GM12878 (cell line): ENCODE data around the gene PRMT1. TPM values are rescaled to one million over a fixed set of nuclear protein-coding genes. Genes with fewer than 3 reads are reported as not detected.

ENCODE experiments used
- ATAC-seq: fragments of 200-7000 bp; cut with Tn5 transposase; 3 replicates; pipeline ENCODE4 v1.9.1; 2020; ENCODE audit warnings: mild to moderate bottlenecking, moderate library complexity
- BruUV-seq: library from RNA; stranded (reverse); fragments of 400-500 nt; replicated peaks from 2 replicates; lab custom pipeline; 2021; lab: Mats Ljungman, UMichigan
- CTCF ChIA-PET: fragments of 300-600 bp; sonication (Branson Sonifier 250); formaldehyde crosslinking; extraction: SDS; loops from one replicate; lab custom pipeline; 2021; ENCODE audit warnings: inconsistent platforms; lab: Yijun Ruan, JAX
- POLR2A ChIA-PET: fragments of 350-600 bp; formaldehyde crosslinking; extraction: SDS; loops from one replicate; lab custom pipeline; 2021; ENCODE audit warnings: inconsistent platforms; lab: Charles Lee
- RAD21 ChIA-PET: fragments of 300-600 bp; sonication (Branson Sonifier 250); formaldehyde crosslinking; loops from one replicate; lab custom pipeline; 2023; ENCODE audit warnings: antibody characterized with exemption; ENCODE audit not compliant: unreplicated experiment; lab: Charles Lee
- SMC1A ChIA-PET: fragments of 300-600 bp; sonication (Branson Sonifier 250); formaldehyde crosslinking; loops from one replicate; lab custom pipeline; 2023; ENCODE audit not compliant: unreplicated experiment, uncharacterized antibody; lab: Charles Lee
- DNase-seq: peaks from one replicate; pipeline ENCODE4 v3.0.0-alpha.2; 2011; ENCODE audit warnings: low read depth, low spot score
- FAIRE-seq: peaks from 3 replicates; lab custom pipeline; 2011; peaks lifted over from hg19 to GRCh38; lab: Jason Lieb, UNC
- H2AFZ ChIP-seq: 2 replicates; pipeline ENCODE4 v1.6.0; 2011; ENCODE audit warnings: low read depth, low read length, control low read depth; ENCODE audit not compliant: control insufficient read depth
- H3K27ac ChIP-seq: 2 replicates; pipeline ENCODE4 v1.5.1; 2011; ENCODE audit warnings: control low read depth; ENCODE audit not compliant: control insufficient read depth, insufficient read depth
- H3K27me3 ChIP-seq, 2 experiments: replicated peaks in 1 of 2; 2 replicates each; pipeline versions ENCODE4 v1.6.0 to v1.6.1; 2011; ENCODE audit warnings: low read length in 1 of 2; ENCODE audit not compliant: control insufficient read depth in 2 of 2, insufficient read depth in 2 of 2
- H3K36me3 ChIP-seq, 2 experiments: 2 replicates each; pipeline ENCODE4 v1.5.1; 2011; ENCODE audit warnings: low read length in 1 of 2; ENCODE audit not compliant: control insufficient read depth in 2 of 2, insufficient read depth in 2 of 2
- H3K4me1 ChIP-seq: 2 replicates; pipeline ENCODE4 v1.6.1; 2011; ENCODE audit warnings: mild to moderate bottlenecking, low read length, moderate library complexity, mixed read lengths; ENCODE audit not compliant: control insufficient read depth, insufficient read depth
- H3K4me2 ChIP-seq: 2 replicates; pipeline ENCODE4 v1.6.0; 2011; ENCODE audit warnings: control low read depth; ENCODE audit not compliant: control insufficient read depth, insufficient read depth
- H3K4me3 ChIP-seq: fragments of 200-600 bp; sonication (generic); 2 replicates; pipeline ENCODE4 v1.5.1; 2016
- H3K79me2 ChIP-seq: 2 replicates; pipeline ENCODE4 v1.6.0; 2011; ENCODE audit warnings: low read length; ENCODE audit not compliant: control insufficient read depth, insufficient read depth
- H3K9ac ChIP-seq: 2 replicates; pipeline ENCODE4 v1.8.0; 2011; ENCODE audit warnings: low read length, control low read depth, mixed read lengths; ENCODE audit not compliant: control insufficient read depth, insufficient read depth
- H3K9me3 ChIP-seq: replicated peaks from 3 replicates; pipeline ENCODE4 v1.5.1; 2011; ENCODE audit warnings: mild to moderate bottlenecking, low read length; ENCODE audit not compliant: control insufficient read depth, insufficient read depth
- H4K20me1 ChIP-seq: 2 replicates; pipeline ENCODE4 v1.6.0; 2011; ENCODE audit not compliant: control insufficient read depth, insufficient read depth
- BHLHE40 ChIP-seq, 2 experiments: fragments of 450-650 bp in 1 of 2; IDR thresholded peaks; 2 replicates each; pipeline ENCODE4 v1.6.1; 2011 to 2017; ENCODE audit warnings: low read depth in 2 of 2, borderline replicate concordance in 1 of 2, improper control_type of control experiment in 1 of 2, low read length in 1 of 2, mild to moderate bottlenecking in 1 of 2
- NRF1 ChIP-seq: conservative IDR thresholded peaks from 2 replicates; pipeline ENCODE4 v1.6.1; 2011; ENCODE audit warnings: mild to moderate bottlenecking, low read depth, low read length, improper control_type of control experiment
- POLR2AphosphoS5 ChIP-seq: IDR thresholded peaks from 2 replicates; pipeline ENCODE4 v1.6.1; 2011; ENCODE audit warnings: mild to moderate bottlenecking, low read length, inconsistent platforms
- RELA ChIP-seq: fragments of 450-650 bp; IDR thresholded peaks from 2 replicates; pipeline ENCODE4 v1.8.0; 2014; ENCODE audit warnings: borderline replicate concordance; ENCODE audit not compliant: partially characterized antibody
- WGBS: methylation state at CpG from one replicate; pipeline ENCODE4 v1.1.6; 2016; ENCODE audit warnings: low lambda C conversion rate; ENCODE audit not compliant: insufficient replicate concordance, insufficient coverage; ENCODE audit errors: missing lambda C conversion rate; 5-methylcytosine and 5-hydroxymethylcytosine counted together
- in situ Hi-C: fragments of 300-500 bp; cut with MboI; formaldehyde crosslinking; loops from 9 replicates; pipeline ENCODE4 v1.14.3; 2018; ENCODE audit warnings: mixed read lengths
- intact Hi-C: fragments of 100-400 bp; cut with micrococcal nuclease; formaldehyde crosslinking; loops from one replicate; pipeline ENCODE4 v1.14.2; 2022; ENCODE audit not compliant: unreplicated experiment
- polyA plus RNA-seq, 11 experiments: library from polyadenylated mRNA; depleted of rRNA in 4 of 11; unstranded in 6 of 11; stranded (reverse) in 5 of 11; fragments of >200 nt; fragmentation: Nextera tagmentation in 4 of 11; fragmentation: Illumina TruSeq in 1 of 11; extraction: Ambion mirVana in 4 of 11; extraction: Trizol in 1 of 11; gene quantifications; 1 replicate in 1 of 11; 2 replicates in 10 of 11; pipeline versions ENCODE4 v1.2.1 to v1.2.3, GENCODE V29; 2011 to 2016; ENCODE audit warnings: inconsistent platforms in 2 of 11, missing spikeins in 2 of 11, low read depth in 1 of 11
- total RNA-seq, 4 experiments: library from RNA; depleted of rRNA in 3 of 4; stranded (reverse); fragments of >200 nt in 3 of 4; fragmentation: Illumina TruSeq in 1 of 4; extraction: Trizol in 1 of 4; gene quantifications; 2 replicates each; pipeline versions ENCODE4 v1.2.1 to v1.2.3, GENCODE V29; 2013 to 2021
- TF ChIP-seq, protein P1 (sequence below): fragments of 450-650 bp; IDR thresholded peaks from 2 replicates; pipeline ENCODE4 v1.6.1; 2018; ENCODE audit warnings: borderline replicate concordance, mild to moderate bottlenecking; ENCODE audit not compliant: partially characterized antibody
- TF ChIP-seq, protein P2 (sequence below): IDR thresholded peaks from 2 replicates; pipeline ENCODE4 v1.6.1; 2011; ENCODE audit warnings: borderline replicate concordance, low read depth, mild to moderate bottlenecking, moderate library complexity, mixed read lengths, low read length; ENCODE audit not compliant: insufficient read depth; ENCODE audit errors: extremely low read length

The PRMT1 gene
- total and polyA plus RNA-seq, 10 of the 15 experiments (the other 5 are each of a cell fraction or from before 2014, with no cell fraction given) = 19.9 to 667 (median 444) TPM

GRCh38 chr19:49681830-49682229, 4.8 kb downstream of the PRMT1 start (continued):
- TF ChIP-seq BHLHE40 (IDR thresholded peaks at IDR 0.05; ENCODE audit: borderline replicate concordance in 1 of 2, low read depth in 2 of 2, low read length in 1 of 2) = no peak
- TF ChIP-seq RELA = no peak

DNA sequence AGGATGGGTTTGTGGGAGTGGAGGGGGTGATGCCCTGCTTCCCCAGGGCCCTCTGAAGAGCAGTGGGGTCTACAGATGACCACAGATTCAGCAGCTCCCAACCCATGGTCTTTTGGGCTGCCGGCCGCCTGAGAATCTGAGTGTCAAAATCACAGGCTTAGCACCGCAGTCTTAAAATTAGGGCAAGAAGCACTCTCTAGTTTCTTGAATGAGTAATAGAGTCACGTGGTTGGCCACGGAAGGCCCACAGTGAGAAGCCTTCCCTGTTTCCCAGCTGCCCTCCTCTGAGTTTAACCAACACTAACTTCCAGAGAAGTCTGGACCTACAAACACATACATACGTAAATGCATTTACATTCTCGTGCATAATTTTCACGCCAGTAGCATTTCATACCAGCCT, 5.2 kb downstream of the PRMT1 start:
- H3K27ac ChIP-seq = no peak overlapping the region
- no peak overlapping the region for H3K4me2 ChIP-seq
- no peak for ATAC-seq
- intact Hi-C loops (no loop called here), in situ Hi-C loops (no loop called here)
- peaks cover 16% of the 10 kb centered on the region for H4K20me1 ChIP-seq
- RAD21 ChIA-PET = no interaction called here
- no peak overlapping the region for H2AFZ ChIP-seq
- H3K4me1 ChIP-seq = peaks cover 12% of the 10 kb centered on the region
- CTCF ChIA-PET = interaction anchor here (1.3 to 1.9 kb wide), 3 partner anchors 9 to 112 kb away, joined by 3 to 12 read pairs (median 11); partner anchors contain the start of gene RRAS
- H3K79me2 ChIP-seq = peaks cover 45% of the 10 kb centered on the region
- POLR2A ChIA-PET = interaction anchor here (1.0 kb wide), 1 partner anchor 10 kb away, joined by 6 read pairs; no protein-coding TSS in a partner anchor
- no peak overlapping the region for H3K9ac ChIP-seq
- H3K9me3 ChIP-seq = no peaks in the 10 kb centered on the region
- H3K4me3 ChIP-seq = no peak overlapping the region
- 78% methylated on average over 8 of the region's 8 CpGs for WGBS
- SMC1A ChIA-PET = interaction anchor here (1.6 kb wide), 1 partner anchor 9 kb away, joined by 6 read pairs; no protein-coding TSS in a partner anchor
- FAIRE-seq = no peak
- TF ChIP-seq POLR2AphosphoS5 (peak; percentile 35; the same call in 1 of the 2 replicates), NRF1 (no peak)
- TF ChIP-seq, protein P1, sequence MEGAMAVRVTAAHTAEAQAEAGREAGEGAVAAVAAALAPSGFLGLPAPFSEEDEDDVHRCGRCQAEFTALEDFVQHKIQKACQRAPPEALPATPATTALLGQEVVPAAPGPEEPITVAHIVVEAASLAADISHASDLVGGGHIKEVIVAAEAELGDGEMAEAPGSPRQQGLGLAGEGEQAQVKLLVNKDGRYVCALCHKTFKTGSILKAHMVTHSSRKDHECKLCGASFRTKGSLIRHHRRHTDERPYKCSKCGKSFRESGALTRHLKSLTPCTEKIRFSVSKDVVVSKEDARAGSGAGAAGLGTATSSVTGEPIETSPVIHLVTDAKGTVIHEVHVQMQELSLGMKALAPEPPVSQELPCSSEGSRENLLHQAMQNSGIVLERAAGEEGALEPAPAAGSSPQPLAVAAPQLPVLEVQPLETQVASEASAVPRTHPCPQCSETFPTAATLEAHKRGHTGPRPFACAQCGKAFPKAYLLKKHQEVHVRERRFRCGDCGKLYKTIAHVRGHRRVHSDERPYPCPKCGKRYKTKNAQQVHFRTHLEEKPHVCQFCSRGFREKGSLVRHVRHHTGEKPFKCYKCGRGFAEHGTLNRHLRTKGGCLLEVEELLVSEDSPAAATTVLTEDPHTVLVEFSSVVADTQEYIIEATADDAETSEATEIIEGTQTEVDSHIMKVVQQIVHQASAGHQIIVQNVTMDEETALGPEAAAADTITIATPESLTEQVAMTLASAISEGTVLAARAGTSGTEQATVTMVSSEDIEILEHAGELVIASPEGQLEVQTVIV = no peak
- TF ChIP-seq, protein P2, sequence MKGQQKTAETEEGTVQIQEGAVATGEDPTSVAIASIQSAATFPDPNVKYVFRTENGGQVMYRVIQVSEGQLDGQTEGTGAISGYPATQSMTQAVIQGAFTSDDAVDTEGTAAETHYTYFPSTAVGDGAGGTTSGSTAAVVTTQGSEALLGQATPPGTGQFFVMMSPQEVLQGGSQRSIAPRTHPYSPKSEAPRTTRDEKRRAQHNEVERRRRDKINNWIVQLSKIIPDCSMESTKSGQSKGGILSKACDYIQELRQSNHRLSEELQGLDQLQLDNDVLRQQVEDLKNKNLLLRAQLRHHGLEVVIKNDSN = no peak
- no peaks in the 10 kb centered on the region for H3K27me3 ChIP-seq
- H3K36me3 ChIP-seq = peaks cover 24 to 36% of the 10 kb centered on the region in 2 experiments
- BruUV-seq = no TSS peak
- no peak for DNase-seq
